K562 (cell line): Measurements from ENCODE around the gene ZNF428. TPM values are rescaled to one million over a fixed set of nuclear protein-coding genes. Genes with fewer than 3 reads are reported as not detected.

Experiments used
- CC2D1A ChIP-seq: fragments of 450-650 bp; IDR thresholded peaks from 2 replicates; pipeline ENCODE4 v1.6.1; 2017; ENCODE audit warnings: mild to moderate bottlenecking
- CXXC5 ChIP-seq: fragments of 250-450 bp; sonication (Bioruptor Pico); IDR thresholded peaks from 2 replicates; pipeline ENCODE4 v1.8.0; 2022; ENCODE audit warnings: inconsistent platforms, mild to moderate bottlenecking, moderate library complexity
- ELF4 ChIP-seq: fragments of 450-650 bp; formaldehyde crosslinking; IDR thresholded peaks from 2 replicates; pipeline ENCODE4 v1.4.0; 2022; ENCODE audit warnings: missing genetic modification characterization
- ESRRA ChIP-seq: fragments of 450-650 bp; IDR thresholded peaks from 2 replicates; pipeline ENCODE4 v1.6.1; 2014; ENCODE audit warnings: low read depth, mild to moderate bottlenecking, moderate library complexity, borderline replicate concordance
- HOMEZ ChIP-seq: fragments of 250-450 bp; sonication (Bioruptor Pico); IDR thresholded peaks from 2 replicates; pipeline ENCODE4 v1.4.0; 2020; ENCODE audit warnings: mild to moderate bottlenecking, moderate library complexity
- JUNB ChIP-seq: fragments of 450-650 bp; formaldehyde crosslinking; conservative IDR thresholded peaks from 2 replicates; pipeline ENCODE4 v1.4.0; 2020; ENCODE audit warnings: mild to moderate bottlenecking
- KDM2B ChIP-seq: fragments of 250-450 bp; sonication (Bioruptor Pico); IDR thresholded peaks from 2 replicates; pipeline ENCODE4 v1.8.0; 2021; ENCODE audit warnings: mild to moderate bottlenecking, moderate library complexity
- NBN ChIP-seq: fragments of 450-650 bp; IDR thresholded peaks from 2 replicates; pipeline ENCODE4 v1.6.1; 2016; ENCODE audit warnings: low read depth, mild to moderate bottlenecking
- NR1H2 ChIP-seq: sonication (generic); formaldehyde crosslinking; IDR thresholded peaks from 2 replicates; pipeline ENCODE4 v1.4.0; 2020; ENCODE audit warnings: mild to moderate bottlenecking, missing genetic modification reagents
- NR2C2 ChIP-seq, 2 experiments: fragments of 200-800 bp in 1 of 2; sonication (Bioruptor generic) in 1 of 2; sonication (generic) in 1 of 2; formaldehyde crosslinking in 1 of 2; IDR thresholded peaks; 2 replicates each; pipeline versions ENCODE4 v1.6.1 to v1.8.0; 2016 to 2022; ENCODE audit warnings: mild to moderate bottlenecking in 1 of 2, missing compliant biosample characterization in 1 of 2, missing genetic modification characterization in 1 of 2, missing genetic modification reagents in 1 of 2
- PHF8 ChIP-seq: fragments of 200-600 bp; sonication (generic); IDR thresholded peaks from 2 replicates; pipeline ENCODE4 v1.6.1; 2012; ENCODE audit warnings: mixed run types, mild to moderate bottlenecking, inconsistent platforms, low read length, moderate library complexity, borderline replicate concordance
- PPARD ChIP-seq: fragments of 250-450 bp; sonication (Bioruptor Pico); IDR thresholded peaks from 2 replicates; pipeline ENCODE4 v1.8.0; 2022; ENCODE audit warnings: inconsistent platforms, mild to moderate bottlenecking, moderate library complexity
- RBM25 ChIP-seq: fragments of 200-400 bp; formaldehyde crosslinking; IDR thresholded peaks from 2 replicates; pipeline ENCODE4 v1.6.1; 2018; ENCODE audit warnings: low read length, low read depth, moderate library complexity; ENCODE audit not compliant: severe bottlenecking
- SIRT6 ChIP-seq: IDR thresholded peaks from one replicate; pipeline ENCODE4 v1.6.1; 2012; ENCODE audit warnings: low read depth, mild to moderate bottlenecking, control low read depth, inconsistent platforms, low read length, moderate library complexity
- TOE1 ChIP-seq, 2 experiments: fragments of 450-650 bp in 1 of 2; sonication (generic) in 1 of 2; formaldehyde crosslinking in 1 of 2; IDR thresholded peaks; 2 replicates each; pipeline versions ENCODE4 v1.7.1 to v1.8.0; 2016 to 2022; ENCODE audit warnings: borderline replicate concordance in 2 of 2, mild to moderate bottlenecking in 2 of 2, antibody characterized with exemption in 1 of 2, inconsistent platforms in 1 of 2, low read depth in 1 of 2, missing genetic modification reagents in 1 of 2, moderate library complexity in 1 of 2
- ZNF133 ChIP-seq: fragments of 250-450 bp; sonication (Bioruptor Pico); IDR thresholded peaks from 2 replicates; pipeline ENCODE4 v1.4.0; 2020; ENCODE audit warnings: mild to moderate bottlenecking
- ZNF212 ChIP-seq: fragments of 450-650 bp; formaldehyde crosslinking; IDR thresholded peaks from 2 replicates; pipeline ENCODE4 v1.4.0; 2020; ENCODE audit warnings: mild to moderate bottlenecking
- ZNF354B ChIP-seq: fragments of 250-450 bp; sonication (Bioruptor Pico); IDR thresholded peaks from 2 replicates; pipeline ENCODE4 v1.4.0; 2020
- ZNF695 ChIP-seq: fragments of 450-650 bp; formaldehyde crosslinking; IDR thresholded peaks from 2 replicates; pipeline ENCODE4 v1.4.0; 2020; ENCODE audit warnings: mild to moderate bottlenecking, moderate library complexity
- polyA plus RNA-seq, 8 experiments: library from polyadenylated mRNA; depleted of rRNA in 4 of 8; stranded (reverse) in 5 of 8; unstranded in 3 of 8; fragments of >200 nt; fragmentation: Nextera tagmentation in 2 of 8; fragmentation: Illumina TruSeq in 1 of 8; extraction: Ambion mirVana in 2 of 8; extraction: Trizol in 1 of 8; gene quantifications; 2 replicates each; pipeline versions ENCODE4 v1.2.1 to v1.2.3, GENCODE V29; 2011 to 2014; ENCODE audit warnings: inconsistent platforms in 1 of 8, missing spikeins in 1 of 8
- total RNA-seq, 7 experiments: library from RNA; depleted of rRNA in 6 of 7; stranded (reverse); fragments of >200 nt in 6 of 7; fragmentation: Illumina TruSeq in 2 of 7; extraction: Trizol in 2 of 7; gene quantifications; 2 replicates each; pipeline versions ENCODE4 v1.2.1 to v1.2.3, GENCODE V29; 2011 to 2021; ENCODE audit warnings: low replicate concordance in 1 of 7
- TF ChIP-seq, protein P1 (sequence below): IDR thresholded peaks from 2 replicates; pipeline ENCODE4 v1.6.1; 2014; ENCODE audit warnings: antibody characterized with exemption
- TF ChIP-seq, protein P2 (sequence below), 2 experiments: fragments of 450-650 bp; IDR thresholded peaks; 2 replicates each; pipeline ENCODE4 v1.6.1; 2016

The ZNF428 gene
- total and polyA plus RNA-seq, 9 of the 15 experiments (the other 6 are each of a cell fraction or from before 2014, with no cell fraction given), result 0.15 to 85.7 (median 15.9) TPM

GRCh38 chr19:43651758-43652545 lies 32.5 kb upstream of the ZNF428 start (continued):
- TF ChIP-seq, protein P1, sequence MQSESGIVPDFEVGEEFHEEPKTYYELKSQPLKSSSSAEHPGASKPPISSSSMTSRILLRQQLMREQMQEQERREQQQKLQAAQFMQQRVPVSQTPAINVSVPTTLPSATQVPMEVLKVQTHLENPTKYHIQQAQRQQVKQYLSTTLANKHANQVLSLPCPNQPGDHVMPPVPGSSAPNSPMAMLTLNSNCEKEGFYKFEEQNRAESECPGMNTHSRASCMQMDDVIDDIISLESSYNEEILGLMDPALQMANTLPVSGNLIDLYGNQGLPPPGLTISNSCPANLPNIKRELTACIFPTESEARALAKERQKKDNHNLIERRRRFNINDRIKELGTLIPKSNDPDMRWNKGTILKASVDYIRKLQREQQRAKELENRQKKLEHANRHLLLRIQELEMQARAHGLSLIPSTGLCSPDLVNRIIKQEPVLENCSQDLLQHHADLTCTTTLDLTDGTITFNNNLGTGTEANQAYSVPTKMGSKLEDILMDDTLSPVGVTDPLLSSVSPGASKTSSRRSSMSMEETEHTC, result no peak
- TF ChIP-seq ZNF695 (CRISPR knock-in tag) (no peak), KDM2B (no peak), HOMEZ (no peak), NR1H2 (no peak), SIRT6 (no peak), ESRRA (peak; percentile 71; the same call in 1 of the 2 replicates), RBM25 (peak; percentile 43), CXXC5 (CRISPR knock-in tag) (0 out of 2 replicates have a peak, but pooled peaks have one; percentile 7), CC2D1A (no peak), NR2C2 (CRISPR knock-in tag; IDR thresholded peaks at IDR 0.05) (no peak), NR2C2 (tag; IDR thresholded peaks at IDR 0.05) (no peak), PPARD (CRISPR knock-in tag) (no peak), ELF4 (CRISPR knock-in tag) (no peak), JUNB (no peak), ZNF133 (CRISPR knock-in tag) (no peak), ZNF212 (CRISPR knock-in tag) (no peak), ZNF354B (CRISPR knock-in tag) (no peak), NBN (no peak), PHF8 (peak; percentile 13; the same call in 1 of the 2 replicates), TOE1 (IDR thresholded peaks at IDR 0.05; ENCODE audit: borderline replicate concordance) (no peak), TOE1 (CRISPR knock-in tag; IDR thresholded peaks at IDR 0.05; ENCODE audit: borderline replicate concordance, low read depth) (no peak)
- TF ChIP-seq, protein P2, sequence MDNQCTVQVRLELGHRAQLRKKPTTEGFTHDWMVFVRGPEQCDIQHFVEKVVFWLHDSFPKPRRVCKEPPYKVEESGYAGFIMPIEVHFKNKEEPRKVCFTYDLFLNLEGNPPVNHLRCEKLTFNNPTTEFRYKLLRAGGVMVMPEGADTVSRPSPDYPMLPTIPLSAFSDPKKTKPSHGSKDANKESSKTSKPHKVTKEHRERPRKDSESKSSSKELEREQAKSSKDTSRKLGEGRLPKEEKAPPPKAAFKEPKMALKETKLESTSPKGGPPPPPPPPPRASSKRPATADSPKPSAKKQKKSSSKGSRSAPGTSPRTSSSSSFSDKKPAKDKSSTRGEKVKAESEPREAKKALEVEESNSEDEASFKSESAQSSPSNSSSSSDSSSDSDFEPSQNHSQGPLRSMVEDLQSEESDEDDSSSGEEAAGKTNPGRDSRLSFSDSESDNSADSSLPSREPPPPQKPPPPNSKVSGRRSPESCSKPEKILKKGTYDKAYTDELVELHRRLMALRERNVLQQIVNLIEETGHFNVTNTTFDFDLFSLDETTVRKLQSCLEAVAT (IDR thresholded peaks at IDR 0.05), result no peak
